SHP77 treated with DMSO at 0.1 percent for 48 hours (cell line): ENCODE results near the gene MEIS2.

Experiments
- DNase-seq: peaks from one replicate; lab custom pipeline; 2025; lab: John Stamatoyannopoulos, UW

Gene MEIS2

DNA sequence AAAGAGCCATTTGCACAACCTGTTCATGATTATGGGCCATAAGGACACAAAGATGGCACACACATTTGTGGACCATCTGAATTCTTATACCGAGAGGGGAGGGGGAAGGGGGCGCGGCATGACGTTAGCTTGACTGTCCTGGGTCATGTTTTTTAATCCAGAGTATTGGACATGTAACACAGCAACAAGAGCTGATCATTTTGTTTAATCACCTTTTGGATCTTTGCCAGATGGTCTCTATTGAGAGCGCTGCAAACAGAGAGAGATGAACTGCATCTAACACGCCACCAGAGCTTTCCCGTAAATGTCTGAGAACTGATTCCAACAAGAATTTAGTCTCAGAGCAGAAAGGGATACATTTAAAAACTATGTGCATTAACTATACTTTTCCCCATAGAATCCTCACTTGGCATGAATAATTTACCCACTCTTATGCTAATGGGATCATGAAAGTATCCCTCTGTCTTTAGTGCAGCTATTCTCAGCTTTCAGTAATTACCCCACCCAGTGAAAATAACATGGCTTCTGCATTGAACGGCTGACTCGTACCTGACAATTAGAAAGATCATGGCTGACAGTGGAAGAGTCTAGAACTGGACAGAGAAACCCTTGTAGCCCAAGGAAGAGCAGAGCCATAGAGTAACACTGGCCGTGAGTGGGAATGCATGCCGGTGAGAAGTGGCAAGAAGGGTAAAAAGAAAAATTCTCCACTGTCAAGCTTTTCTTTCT is 22.6 kb downstream of the MEIS2 start:
- DNase-seq, result no peak

GRCh38 chr15:37076543-37076942 is 23.8 kb downstream of the MEIS2 start:
- DNase-seq, result no peak

DNA sequence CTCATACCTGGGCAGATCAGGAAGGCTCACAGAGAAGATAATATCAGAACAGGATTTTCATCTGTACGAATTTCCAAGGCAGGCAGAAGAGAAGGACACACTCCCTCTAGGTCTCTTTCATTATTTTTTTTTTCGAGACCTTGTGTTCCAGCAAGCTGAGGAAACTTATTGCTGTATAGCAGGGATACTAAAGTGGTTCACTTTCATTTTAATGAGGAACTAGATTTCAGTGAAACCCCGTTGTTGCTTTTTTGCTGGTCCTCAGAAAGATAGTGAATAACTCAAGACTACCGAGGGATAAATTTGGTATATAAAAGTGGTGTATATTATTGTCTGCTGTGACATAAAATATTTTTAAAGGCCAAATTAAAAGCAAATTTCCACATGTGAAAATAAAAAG is 24.6 kb downstream of the MEIS2 start:
- DNase-seq, result no peak

GRCh38 chr15:37072181-37072580 is 28.2 kb downstream of the MEIS2 start:
- no peak for DNase-seq

DNA sequence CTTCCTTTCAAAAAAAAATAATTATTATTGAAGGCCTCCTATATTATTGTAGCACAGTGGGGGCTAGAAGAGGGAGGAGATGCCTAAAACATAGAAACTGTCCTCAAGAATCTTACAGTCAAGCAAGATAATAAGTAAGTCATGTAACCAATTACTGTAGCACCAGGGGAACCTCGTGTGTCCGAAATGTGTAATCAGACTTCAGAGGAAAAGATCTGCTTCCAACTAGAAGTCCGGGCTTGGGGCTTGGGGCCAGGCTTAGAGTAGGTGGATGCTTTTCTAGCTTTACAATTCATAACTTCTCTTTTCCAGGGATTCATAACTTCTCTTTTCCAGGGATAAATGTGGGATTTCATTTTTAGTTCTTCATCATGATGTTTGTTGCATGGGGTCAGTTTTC is 29.2 kb downstream of the MEIS2 start:
- DNase-seq, result no peak

GRCh38 chr15:37070686-37071085 is 29.7 kb downstream of the MEIS2 start:
- DNase-seq, result no peak

DNA sequence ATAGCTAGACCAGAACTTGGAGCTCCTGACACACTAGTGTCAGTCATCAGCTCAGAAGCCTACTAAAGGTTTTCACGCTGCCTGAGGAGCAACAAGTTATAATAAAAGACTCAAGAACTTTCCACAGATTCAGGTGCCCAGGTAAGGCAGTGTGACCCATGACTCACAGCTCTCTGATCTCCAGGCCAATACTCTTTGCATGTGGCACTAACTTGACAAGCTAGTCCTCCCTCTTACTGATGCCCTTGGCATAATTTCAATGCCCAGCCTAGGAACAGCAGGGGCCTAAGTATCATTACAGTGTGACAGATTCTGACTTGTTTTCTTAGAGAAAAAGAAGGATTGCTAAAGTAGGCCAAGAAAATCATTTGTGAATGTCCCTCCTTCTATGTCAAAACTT is 38.4 kb downstream of the MEIS2 start:
- no peak for DNase-seq

GRCh38 chr15:37059086-37059485 is 41.3 kb downstream of the MEIS2 start:
- no peak for DNase-seq

DNA sequence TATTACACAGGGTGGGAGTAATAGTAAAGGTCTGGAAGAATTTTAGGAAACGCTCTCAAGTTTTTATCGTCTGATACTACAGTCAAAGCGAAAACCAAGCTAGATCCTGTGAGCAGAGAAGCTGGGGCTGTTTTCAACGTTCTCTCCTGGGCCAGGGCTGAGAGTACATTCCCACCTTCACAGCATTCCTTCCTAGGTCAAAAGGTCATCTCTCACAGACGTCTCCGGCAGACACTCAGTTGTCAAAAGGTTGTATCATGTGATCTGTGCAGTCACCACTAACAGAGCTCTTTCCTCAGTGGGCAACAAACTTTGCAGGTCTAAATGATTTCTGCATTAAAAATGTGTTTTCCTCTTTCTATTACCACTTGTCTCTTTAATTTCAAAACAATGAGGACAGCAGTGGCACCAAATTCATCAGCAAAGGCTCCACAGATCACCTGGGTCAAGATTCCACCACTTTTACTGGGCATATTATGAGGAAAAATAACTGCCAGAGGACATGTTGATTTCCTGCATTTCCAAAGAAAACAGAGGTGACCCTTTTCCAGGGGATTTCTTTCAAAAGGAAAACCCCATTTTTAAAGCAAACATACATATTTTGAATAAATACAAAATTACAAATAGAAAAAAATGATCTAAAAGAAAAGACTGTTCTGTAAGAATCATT is 41.9 kb downstream of the MEIS2 start:
- DNase-seq, result no peak

DNA sequence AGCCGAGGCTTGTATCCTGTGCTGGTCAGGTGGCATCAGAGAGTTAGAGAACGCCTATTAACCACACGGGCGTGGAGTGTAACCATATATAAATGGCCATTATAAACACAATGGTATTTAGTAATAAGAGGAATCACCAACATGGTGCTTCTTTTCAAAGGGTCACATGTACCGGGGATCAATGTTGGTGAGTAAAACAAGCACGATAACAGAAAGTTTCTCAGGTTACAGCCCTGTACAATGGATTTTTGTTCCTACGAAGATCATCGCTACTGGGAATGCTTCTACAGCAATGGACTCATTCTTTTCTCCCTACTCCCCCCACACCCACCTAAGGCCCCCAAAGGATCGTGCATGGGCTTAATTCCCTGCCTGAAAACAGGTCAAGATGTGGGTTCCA is 42.5 kb downstream of the MEIS2 start:
- DNase-seq, result no peak

DNA sequence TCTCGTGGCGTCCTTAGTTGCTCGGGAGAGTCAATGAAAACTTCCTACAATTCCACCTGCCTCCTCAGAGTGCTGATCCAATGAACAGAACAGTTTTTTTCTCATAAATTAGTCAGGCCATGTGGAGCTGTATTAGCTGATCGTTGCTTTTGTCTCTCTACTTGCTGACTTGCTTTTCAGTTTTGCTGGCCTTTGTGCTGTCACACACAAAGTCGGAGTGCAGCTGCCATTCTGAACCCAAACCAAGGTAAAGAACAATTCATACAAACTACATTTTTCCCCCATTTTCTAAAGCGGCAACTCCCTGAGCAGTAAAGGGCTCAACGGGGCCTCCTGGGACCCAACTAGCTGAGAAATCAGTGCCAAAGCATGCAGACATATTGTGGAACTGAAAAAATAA is 43.1 kb downstream of the MEIS2 start:
- no peak for DNase-seq

DNA sequence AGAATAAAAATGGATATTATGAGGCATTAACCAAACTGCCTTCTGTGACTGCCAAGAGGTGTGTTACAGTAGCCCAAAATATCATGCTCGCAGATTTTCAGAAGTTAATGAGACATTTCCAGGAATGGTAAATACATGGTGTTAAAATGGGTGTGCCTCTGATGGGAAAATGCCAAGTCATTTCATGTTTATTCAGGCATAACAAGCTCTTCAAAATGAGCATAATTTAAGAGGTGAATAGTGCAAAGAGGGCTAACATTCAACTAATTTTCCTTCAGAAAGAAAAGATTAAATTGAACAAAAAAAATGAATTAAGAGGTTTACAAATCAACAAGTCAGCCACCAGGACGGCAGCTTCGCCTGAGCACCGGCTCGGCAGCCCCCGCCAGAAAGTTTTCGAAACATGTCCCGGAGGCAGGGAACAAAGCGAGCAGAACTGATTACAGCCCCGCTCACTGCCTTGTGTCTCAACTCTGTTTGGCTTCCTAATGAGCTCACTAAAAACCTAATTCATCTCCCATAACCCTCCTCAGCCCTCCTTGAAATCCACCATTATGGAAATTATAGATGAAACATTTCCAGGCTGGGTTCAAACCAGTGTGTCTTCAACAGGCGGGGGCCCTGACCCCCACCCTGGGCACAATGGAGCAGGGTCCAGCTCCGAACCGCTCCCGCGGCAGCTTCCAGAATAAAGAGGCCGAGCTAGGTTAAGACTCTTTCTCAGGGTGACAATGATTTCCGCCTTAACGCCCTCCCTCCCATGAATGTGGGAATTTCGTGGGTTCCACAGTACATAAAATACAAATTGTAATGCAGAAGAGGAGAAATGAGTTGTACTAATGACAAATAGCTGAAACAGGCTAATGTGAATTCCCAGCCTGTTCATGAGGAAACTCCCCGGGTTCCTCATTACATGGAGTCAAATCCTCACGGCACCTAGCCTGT is 43.9 kb downstream of the MEIS2 start:
- DNase-seq, result no peak

GRCh38 chr15:37055481-37055880 is 44.9 kb downstream of the MEIS2 start:
- DNase-seq, result no peak

GRCh38 chr15:37054336-37054735 is 46.0 kb downstream of the MEIS2 start:
- DNase-seq, result no peak

GRCh38 chr15:37053166-37053565 is 47.2 kb downstream of the MEIS2 start:
- DNase-seq, result no peak

GRCh38 chr15:37050345-37050744 is 50.0 kb downstream of the MEIS2 start:
- DNase-seq, result no peak

GRCh38 chr15:37046876-37047614 is 53.3 kb downstream of the MEIS2 start:
- DNase-seq, result no peak

DNA sequence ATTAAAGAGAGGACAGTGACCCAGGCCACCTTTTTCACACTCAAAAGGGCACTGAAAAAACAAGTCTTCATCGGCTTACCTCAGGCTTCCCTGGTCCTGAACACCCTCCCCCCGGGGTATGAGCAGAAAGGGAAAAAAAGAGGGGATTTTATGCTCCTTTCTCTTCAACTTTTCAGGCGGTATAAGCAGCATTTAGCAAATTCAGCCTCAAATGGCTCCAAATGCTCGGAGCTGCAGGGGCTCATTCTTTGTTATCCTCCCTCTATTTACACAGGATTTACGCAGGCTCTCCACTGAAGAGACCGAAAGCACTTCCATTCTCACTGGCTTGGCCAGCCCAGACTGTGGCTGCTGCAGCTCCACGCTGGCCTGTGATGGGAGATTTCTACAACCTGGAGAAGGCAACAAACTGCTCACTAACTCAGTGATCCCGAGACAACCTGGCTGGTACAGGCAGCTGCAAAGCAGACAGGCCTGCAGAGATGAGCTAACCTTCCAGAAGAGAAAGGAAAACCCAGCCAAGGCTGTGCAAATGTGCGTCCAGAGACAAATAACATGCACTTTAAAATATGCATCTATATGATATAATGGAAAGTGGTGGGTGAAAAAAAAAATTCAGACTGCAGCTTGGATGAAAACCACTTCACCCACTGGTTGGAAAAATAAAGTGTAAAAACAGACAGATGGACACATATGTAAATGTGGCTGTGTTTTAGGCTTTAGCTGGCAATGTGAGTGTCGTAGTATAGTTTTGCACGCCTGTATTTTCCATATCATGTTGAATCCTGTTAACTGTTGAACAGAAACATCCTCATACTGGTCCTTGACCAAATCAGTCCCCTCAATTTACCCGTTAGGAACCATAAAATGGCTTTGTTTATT is 54.2 kb downstream of the MEIS2 start:
- peak; percentile 38 for DNase-seq

GRCh38 chr15:37044915-37045648 is 55.3 kb downstream of the MEIS2 start:
- no peak for DNase-seq

DNA sequence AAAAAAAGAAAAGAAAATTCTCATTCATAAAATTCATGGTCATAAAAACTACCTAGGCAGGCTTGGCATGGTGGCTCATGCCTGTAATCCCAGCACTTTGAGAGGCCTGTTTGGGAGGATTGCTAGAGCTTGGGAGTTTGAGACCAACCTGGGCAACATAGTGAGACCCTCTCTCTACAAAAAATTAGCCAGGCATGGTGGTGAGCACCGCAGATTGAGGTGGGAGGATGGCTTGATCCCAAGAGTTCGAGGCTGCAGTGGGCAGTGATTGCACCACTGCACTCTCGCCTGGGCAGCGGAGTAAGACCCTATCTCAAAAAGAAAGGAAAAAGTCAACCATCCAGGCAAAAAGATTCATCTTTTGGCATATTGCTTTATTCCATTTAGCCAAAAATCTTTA is 58.5 kb downstream of the MEIS2 start:
- no peak for DNase-seq
